NCI-H82 (cell line): ENCODE data around the gene PRAMEF14.
"Not testable (repeated sequence)": the region's sequence is repeated elsewhere in the genome, so short reads cannot be mapped to it uniquely, and the experiment has no call there.

Source experiments
- DNase-seq: peaks from one replicate; lab custom pipeline; 2025; lab: John Stamatoyannopoulos, UW

PRAMEF14 gene, protein sequence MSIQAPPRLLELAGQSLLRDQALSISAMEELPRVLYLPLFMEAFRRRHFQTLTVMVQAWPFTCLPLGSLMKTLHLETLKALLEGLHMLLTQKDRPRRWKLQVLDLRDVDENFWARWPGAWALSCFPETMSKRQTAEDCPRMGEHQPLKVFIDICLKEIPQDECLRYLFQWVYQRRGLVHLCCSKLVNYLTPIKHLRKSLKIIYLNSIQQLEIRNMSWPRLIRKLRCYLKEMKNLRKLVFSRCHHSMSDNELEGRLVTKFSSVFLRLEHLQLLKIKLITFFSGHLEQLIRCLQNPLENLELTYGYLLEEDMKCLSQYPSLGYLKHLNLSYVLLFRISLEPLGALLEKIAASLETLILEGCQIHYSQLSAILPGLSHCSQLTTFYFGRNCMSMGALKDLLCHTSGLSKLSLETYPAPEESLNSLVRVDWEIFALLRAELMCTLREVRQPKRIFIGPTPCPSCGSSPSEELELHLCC

DNA sequence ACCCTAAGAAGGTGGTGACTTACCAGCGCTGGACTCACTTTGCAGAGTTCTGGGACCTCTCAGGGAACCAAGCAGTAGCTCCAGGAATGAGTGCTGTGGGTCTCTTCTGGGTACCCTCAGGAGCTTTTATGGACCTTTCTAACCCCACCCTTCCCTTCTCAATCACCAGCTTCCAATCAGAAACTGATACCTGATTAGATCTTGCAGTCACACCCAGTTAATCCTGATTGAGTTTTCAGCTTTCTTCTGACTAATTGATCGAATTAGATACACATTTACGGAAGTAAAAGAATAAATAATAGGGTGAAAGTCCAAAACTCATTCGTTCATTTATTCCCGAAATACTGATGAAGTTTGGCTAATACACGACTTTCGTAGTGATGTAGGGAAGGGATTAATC lies at the start of gene PRAMEF14:
PRAMEF14 (minus strand) TSS at position 101 of the 400 bp plus-strand sequence. CDS start 1,820 bp downstream, outside the sequence.
- DNase-seq: not testable (repeated sequence)

DNA sequence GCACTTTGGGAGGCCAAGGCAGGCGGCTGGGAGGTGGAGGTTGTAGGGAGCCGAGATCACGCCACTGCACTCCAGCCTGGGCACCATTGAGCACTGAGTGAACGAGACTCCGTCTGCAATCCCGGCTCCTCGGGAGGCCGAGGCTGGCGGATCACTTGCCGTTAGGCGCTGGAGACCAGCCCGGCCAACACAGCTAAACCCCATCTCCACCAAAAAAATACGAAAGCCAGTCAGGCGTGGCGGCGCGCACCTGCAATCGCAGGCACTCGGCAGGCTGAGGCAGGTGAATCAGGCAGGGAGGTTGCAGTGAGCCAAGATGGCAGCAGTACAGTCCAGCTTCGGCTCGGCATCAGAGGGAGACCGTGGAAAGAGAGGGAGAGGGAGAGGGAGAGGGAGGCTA lies 48.4 kb upstream of the PRAMEF14 start:
- not testable (repeated sequence) for DNase-seq

DNA sequence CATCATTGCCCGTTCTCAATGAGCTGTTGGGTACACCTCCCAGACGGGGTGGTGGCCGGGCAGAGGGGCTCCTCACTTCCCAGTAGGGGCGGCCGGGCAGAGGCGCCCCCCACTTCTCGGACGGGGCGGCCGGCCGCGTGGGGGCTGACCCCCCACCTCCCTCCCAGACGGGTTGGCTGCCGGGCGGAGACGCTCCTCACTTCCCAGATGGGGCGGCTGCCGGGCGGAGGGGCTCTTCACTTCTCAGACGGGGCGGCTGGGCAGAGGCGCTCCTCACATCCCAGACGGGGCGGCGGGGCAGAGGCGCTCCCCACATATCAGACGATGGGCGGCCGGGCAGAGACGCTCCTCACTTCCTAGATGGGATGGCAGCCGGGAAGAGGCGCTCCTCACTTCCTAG lies 47.8 kb upstream of the PRAMEF14 start:
- DNase-seq: not testable (repeated sequence)

DNA sequence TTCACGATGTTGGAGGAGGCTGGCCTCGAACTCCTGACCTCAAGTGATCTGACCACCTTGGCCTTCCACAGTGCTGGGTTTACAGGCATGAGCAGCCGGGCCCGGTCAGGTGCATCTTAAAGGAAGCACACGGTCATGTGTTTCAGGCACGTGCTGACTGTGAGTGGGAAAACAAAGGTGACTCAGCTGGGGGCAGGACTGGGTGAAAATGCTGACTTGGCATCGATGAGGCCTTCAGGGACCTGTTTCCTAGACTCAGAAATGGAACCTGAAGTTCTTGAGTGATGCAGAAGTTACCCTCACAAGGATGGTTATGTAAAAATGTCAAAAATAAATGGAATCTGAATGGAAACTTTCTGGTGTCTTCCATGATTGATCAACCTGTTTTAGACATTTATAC lies 46.1 kb upstream of the PRAMEF14 start:
- DNase-seq: not testable (repeated sequence)

DNA sequence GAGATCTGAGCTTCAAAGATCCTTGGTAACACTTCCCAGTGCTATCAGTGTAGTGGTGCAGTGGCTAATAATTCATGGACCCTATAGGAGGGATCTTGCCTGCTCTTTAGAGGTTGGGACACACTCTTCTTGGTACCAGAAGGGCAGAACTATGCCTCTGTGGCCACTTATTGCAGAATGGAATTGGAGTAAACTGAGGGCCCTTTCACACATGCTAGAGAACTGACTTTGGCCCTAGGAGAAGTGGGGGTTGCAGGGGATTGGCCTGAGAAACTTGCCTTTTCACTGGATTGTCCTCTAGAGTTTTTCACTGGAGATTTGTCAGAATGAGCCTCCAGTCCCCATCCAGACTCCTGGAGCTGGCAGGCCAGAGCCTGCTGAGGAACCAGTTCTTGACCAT lies 42.4 kb upstream of the PRAMEF14 start, which contains the start of gene PRAMEF17:
PRAMEF17 (plus strand) TSS at position 301 of the 400 bp plus-strand sequence; CDS start at position 327, 26 bp downstream.
- DNase-seq: not testable (repeated sequence)

DNA sequence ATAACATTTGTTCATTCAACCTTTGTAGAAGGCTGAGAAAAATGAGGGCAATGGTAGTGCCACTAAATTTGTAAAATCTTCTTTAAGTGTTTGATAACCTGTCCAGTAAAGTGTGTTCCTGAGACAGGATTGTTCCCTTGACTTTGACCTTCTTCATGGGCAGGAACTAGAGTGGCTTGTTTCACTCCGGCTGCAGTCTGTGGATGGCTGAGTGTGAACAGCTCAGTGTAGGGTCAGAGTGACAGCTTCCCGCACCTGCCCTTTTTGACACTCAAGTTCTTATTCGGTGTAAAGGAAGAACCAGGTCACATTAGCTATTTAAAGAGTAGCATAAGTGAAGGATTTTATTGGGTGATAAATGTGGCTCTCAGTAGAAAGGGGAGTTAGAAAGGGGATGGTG lies 33.4 kb upstream of the PRAMEF14 start:
- DNase-seq: not testable (repeated sequence)

DNA sequence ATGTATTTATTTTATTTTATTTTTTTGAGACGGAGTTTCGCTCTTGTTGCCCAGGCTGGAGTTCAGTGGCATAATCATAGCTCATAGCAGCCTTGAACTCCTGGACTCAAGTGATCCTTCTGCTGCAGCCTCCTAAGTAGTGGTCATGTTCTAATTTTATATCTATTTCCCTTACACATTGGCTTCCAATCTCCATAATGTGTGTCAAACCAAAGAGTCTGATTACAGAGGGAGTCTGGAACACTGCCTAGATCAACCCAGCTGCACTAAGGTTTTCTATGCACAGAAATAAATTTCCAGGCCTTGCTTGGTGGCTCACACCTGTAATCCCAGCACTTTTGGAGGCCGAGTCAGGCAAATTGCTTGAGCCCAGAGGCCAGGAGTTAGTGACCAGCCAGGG lies 32.0 kb upstream of the PRAMEF14 start:
- DNase-seq: not testable (repeated sequence)

DNA sequence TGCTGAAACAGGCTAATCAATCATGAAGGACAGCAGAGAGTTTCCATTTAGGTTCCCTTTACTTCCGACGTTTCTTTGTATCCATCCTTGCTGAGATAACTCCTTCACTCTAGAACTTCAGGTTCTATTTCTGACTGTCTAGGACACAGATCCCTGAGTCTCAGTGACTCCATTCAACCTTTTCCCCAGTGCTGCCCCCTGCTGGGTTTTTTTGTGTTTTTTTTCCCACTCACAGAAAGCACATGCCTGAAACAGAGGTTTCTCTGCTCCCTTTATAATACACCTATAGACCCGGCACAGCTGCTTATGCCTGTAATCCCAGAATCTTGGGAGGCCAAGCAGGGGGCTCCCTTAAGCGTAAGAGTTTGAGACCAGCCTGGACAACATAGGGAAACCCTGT lies 21.6 kb upstream of the PRAMEF14 start:
- DNase-seq: peak; percentile 50

DNA sequence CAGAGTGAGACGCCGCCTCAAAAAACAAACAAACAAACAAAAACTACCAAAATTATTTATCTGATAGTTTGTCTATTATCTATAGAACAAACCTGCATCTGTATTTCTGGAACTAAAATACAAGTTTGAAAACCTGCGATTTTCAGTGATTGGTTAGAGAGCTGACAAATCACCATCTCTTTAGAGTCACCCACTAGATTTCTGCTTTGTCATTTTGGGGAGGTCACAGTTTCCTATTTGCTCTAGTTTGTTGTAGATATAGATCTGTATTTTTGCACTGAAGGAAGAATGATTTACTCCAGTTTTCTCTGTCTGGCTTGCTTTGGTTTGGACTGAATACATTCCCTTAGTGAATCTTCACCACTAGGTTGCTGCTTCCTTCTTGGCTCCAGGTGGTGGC lies 19.6 kb upstream of the PRAMEF14 start:
- DNase-seq: not testable (repeated sequence)

DNA sequence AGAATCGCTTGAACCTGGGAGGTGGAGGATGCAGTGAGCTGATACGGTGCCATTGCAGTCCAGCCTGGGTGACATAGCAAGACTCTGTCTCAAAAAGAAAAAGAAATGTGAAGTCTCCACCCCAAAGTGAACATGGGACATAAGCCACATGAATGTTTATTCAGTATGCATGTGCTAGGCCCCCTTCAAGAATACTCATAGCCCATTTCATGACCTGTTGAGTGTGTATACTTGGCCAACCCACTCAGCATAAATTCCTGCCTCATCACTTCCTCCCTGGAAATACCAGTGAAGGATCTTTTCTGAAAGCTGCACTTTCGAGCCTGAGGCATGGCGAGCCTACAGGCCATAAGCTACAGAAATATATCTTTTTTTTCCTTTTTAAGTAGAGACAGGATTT lies 18.0 kb upstream of the PRAMEF14 start:
- DNase-seq: not testable (repeated sequence)

DNA sequence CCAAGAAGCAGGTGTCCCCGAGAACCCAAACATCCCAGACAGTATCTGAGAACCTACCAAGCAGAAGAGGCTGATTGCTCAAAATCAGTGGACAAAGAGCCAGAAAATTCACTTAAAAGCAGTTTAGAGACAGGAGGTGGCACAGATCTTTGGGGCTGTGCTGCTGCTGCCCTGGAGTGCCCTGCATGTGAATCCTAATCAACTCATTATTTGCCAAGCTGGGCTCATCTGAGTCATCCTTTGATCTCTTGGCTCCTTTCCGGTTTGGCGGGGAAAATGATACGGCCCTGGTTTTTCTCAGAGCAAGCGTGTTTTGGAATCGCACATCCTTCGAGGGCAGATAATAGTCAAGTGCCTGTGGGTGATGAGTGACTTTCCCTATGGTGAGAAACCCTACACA lies 15.4 kb upstream of the PRAMEF14 start:
- DNase-seq: not testable (repeated sequence)

DNA sequence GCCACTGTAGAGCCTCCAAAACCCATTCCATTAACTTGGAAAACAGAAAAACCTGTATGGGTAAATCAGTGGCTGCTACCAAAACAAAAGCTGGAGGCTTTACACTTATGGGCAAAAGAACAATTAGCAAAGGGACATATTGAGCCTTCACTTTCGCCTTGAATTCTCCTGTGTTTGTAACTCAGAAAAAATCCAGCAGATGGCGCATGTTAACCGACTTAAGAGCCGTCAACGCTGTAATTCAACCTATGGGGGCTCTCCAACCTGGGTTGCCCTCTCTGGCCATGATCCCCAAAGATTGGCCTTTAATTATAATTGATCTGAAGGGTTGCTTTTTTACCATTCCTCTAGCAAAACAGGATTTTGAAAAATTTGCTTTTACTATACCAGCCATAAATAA lies 9.8 kb upstream of the PRAMEF14 start:
- peak; percentile 84 for DNase-seq

DNA sequence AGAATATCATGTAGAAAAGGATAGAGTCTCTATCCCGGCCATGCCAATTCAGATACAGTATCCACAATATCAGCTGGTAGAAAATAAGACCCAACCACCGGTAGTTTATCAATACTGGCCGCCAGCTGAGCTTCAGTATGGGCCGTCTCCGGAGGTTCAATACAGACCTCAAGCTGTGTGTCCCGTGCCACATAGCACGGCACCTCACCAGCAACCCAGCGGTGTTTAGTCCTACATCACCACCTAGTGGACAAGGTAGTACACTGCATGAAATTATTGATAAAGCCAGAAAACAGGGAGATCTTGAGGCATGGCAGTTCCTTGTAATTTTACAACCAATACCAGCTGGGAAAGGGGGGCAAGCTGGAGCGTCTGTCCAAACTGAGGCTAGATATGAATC lies 7.5 kb upstream of the PRAMEF14 start:
- not testable (repeated sequence) for DNase-seq

DNA sequence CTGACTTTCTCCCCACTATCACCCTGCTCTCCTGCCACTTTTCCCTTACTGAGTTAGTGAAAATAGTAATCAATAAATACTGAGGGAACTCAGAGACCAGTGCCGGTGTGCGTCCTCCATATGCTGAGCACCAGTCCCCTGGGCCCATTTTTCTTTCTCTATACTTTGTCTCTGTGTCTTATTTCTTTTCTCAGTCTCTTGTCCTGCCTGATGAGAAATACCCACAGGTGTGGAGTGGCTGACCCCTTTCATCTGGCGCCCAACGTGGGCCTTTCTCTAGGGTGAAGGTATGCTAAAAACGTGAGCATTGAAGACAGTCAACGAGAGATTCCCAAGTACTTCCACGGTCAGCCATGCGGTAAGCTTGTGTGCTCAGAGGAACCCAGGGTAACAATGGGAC lies 6.5 kb upstream of the PRAMEF14 start:
- not testable (repeated sequence) for DNase-seq

DNA sequence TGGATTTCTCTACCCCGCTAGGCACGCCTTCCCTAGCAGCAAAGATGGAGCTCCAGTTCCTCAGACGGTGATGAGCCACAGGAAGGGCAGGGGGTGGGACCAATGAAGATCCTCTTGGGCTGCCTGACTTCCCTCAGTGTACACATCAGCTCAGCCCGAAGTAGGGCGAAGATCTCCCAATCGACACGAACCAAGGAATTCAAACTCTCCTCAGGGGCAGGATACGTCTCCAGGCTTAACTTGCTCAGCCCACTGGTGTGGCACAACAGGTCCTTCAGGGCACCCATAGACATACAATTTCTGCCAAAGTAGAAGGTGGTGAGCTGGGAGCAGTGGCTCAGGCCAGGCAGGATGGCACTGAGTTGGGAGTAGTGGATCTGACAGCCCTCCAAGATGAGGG lies 4.4 kb downstream of the PRAMEF14 start:
- DNase-seq: not testable (repeated sequence)

DNA sequence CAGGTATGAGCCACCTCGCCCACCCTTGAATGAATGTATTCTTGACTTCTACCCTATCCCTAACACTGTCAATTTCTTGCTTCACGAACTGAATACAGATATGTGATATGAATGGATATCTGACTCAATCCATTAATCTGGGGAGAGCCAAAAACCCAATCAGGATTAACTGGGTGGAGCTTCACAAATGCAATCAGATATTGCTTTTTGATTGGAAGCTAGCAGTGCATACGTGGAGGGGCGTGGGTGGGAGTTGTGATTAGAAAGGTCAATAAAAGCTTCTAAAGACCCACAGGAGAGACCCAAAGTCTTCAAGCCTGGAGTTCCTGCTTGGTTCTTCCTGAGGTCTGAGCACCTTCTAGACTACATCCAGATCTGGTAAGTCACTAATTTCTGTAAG lies 31.7 kb downstream of the PRAMEF14 start, which contains the start of gene PRAMEF15:
PRAMEF15 (plus strand) TSS at position 301 of the 400 bp plus-strand sequence. CDS start 2,827 bp downstream, outside the sequence.
- DNase-seq: not testable (repeated sequence)

DNA sequence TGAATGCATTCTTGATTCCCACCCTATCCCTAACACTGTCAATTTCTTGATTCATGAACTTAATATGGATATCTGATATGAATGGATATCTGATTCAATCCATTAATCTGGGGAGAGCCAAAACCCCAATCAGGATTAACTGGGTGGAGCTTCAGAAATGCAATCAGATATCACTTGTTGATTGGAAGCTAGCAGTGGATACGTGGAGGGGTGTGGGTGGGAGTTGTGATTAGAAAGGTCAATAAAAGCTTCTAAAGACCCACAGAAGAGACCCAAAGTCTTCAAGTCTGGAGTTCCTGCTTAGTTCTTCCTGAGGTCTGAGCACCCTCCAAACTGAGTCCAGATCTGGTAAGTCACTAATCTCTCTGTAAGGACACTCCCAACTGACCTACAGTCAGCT lies 43.7 kb downstream of the PRAMEF14 start, which contains the start of gene PRAMEF33:
PRAMEF33 (plus strand) TSS at position 301 of the 400 bp plus-strand sequence. CDS start 2,416 bp downstream, outside the sequence.
- DNase-seq: not testable (repeated sequence)

DNA sequence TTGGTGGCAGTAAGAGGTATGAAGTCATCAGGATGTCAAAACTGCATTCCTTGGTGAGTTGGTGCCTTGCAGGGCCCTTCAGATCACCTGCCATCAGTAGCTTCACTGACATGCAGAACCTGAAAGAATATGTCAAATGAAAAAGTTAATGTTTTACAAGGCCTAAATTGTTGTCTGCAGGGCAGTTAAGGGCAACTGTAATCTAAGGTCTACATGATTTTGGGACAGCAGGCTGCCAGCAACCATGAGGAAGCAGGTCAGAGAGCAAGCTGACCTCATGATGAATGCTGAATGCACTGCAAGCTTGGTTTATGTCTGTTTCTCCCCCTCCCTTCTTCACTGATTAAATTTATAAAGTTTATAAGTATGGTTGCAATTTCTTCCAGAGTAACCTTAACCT lies 44.7 kb downstream of the PRAMEF14 start:
- not testable (repeated sequence) for DNase-seq

DNA sequence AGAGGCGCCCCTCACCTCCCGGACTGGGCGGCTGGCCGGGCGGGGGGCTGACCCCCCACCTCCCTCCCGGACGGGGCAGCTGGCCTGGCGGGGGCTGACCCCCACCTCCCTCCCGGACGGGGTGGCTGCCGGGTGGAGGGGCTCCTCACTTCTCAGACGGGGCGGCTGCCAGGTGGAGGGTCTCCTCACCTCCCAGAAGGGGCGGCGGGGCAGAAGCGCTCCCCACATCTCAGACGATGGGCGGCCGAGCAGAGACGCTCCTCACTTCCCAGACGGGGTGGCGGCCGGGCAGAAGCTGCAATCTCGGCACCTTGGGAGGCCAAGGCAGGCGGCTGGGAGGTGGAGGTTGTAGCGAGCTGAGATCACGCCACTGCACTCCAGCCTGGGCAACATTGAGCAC lies 48.2 kb downstream of the PRAMEF14 start:
- DNase-seq: not testable (repeated sequence)

DNA sequence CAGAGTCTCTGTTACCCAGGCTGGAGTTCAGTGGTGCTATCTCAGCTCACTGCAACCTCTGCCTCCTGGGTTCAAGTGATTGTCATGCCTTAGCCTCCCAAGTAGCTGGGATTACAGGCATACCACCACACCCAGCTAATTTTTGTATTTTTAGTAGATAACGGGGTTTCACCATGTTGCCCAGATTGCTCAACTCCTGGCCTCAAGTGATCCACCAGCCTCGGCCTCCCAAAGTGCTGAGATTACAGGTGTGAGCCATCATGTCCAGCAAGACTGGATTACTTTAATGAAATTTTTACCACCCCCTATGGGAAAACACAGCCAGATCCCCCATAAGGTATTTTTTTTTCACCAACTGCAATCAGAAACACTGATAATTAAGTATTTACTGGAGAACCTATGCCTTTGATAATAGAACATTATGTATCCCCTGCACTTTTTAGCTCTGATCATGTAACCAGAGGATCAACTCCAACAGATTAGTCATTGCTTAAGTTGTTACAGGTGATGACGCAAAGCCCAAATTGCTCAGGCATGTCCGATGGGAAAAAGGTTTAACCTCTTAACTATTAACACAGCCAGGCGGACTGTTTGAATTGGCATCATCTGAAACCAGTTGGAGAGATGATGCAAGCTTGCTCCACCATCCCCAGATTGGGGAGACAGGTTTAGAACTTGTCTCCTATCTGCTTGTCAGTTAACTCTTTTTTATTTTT lies 49.6 kb downstream of the PRAMEF14 start:
- not testable (repeated sequence) for DNase-seq
